Liver (tissue), 9 donors: ENCODE results near the gene UBE3A. TPM values are rescaled to one million over a fixed set of nuclear protein-coding genes. Genes with fewer than 3 reads are reported as not detected.
"Not testable (repeated sequence)": the region's sequence is repeated elsewhere in the genome, so short reads cannot be mapped to it uniquely, and the experiment has no call there.

Experiments
- DNase-seq: peaks from one replicate; pipeline ENCODE4 v3.0.0-alpha.2; 2017; ENCODE audit warnings: low spot score
- H3K27ac ChIP-seq, 2 donors: one replicate each; pipeline ENCODE4 v1.7.0; 2013; ENCODE audit warnings: inconsistent platforms in 2 of 2, low read length in 2 of 2, control low read depth in 1 of 2, low read depth in 1 of 2, mild to moderate bottlenecking in 1 of 2
- H3K27me3 ChIP-seq, 4 donors: one replicate each; pipeline versions ENCODE4 v1.6.1 to v1.7.0; 2013; ENCODE audit warnings: low read length in 3 of 4, inconsistent platforms in 1 of 4, mild to moderate bottlenecking in 1 of 4, moderate library complexity in 1 of 4; ENCODE audit not compliant: control insufficient read depth in 4 of 4, insufficient read depth in 4 of 4
- H3K36me3 ChIP-seq, 4 donors: one replicate each; pipeline versions ENCODE4 v1.6.1 to v1.7.0; 2013; ENCODE audit warnings: low read length in 3 of 4, mild to moderate bottlenecking in 3 of 4, low read depth in 1 of 4, moderate library complexity in 1 of 4; ENCODE audit not compliant: control insufficient read depth in 4 of 4, insufficient read depth in 3 of 4
- H3K4me1 ChIP-seq, 4 donors: one replicate each; pipeline versions ENCODE4 v1.6.1 to v1.7.0; 2013; ENCODE audit warnings: low read length in 3 of 4, mild to moderate bottlenecking in 3 of 4, moderate library complexity in 1 of 4; ENCODE audit not compliant: control insufficient read depth in 4 of 4, insufficient read depth in 4 of 4
- H3K4me3 ChIP-seq, 3 donors: one replicate each; pipeline versions ENCODE4 v1.6.1 to v1.7.0; 2013; ENCODE audit warnings: low read length in 3 of 3, control low read depth in 1 of 3, low read depth in 1 of 3, mild to moderate bottlenecking in 1 of 3
- H3K9ac ChIP-seq, 2 donors: one replicate each; pipeline ENCODE4 v1.7.0; 2013; ENCODE audit warnings: low read length in 2 of 2, mild to moderate bottlenecking in 2 of 2, moderate library complexity in 2 of 2, control low read depth in 1 of 2, low read depth in 1 of 2
- H3K9me3 ChIP-seq, 4 donors: one replicate each; pipeline versions ENCODE4 v1.6.1 to v1.7.0; 2013; ENCODE audit warnings: low read length in 3 of 4; ENCODE audit not compliant: control insufficient read depth in 4 of 4
- CTCF ChIP-seq: fragments of 150-350 bp; IDR thresholded peaks from 2 replicates; pipeline ENCODE4 v1.5.1; 2017; ENCODE audit warnings: improper control_type of control experiment, low read depth, low read length; ENCODE audit not compliant: missing input control
- EGR1 ChIP-seq, 2 donors: IDR thresholded peaks; 2 replicates each; pipeline ENCODE4 v1.6.1; 2016 to 2018; ENCODE audit warnings: antibody characterized with exemption in 2 of 2, low read depth in 2 of 2
- FOXA1 ChIP-seq: IDR thresholded peaks from 2 replicates; pipeline ENCODE4 v1.6.1; 2016; ENCODE audit warnings: antibody characterized with exemption
- FOXA2 ChIP-seq: IDR thresholded peaks from 2 replicates; pipeline ENCODE4 v1.6.1; 2016; ENCODE audit warnings: antibody characterized with exemption
- GABPA ChIP-seq, 2 donors: IDR thresholded peaks in 1 of 2; conservative IDR thresholded peaks in 1 of 2; 2 replicates each; pipeline ENCODE4 v1.6.1; 2016; ENCODE audit warnings: antibody characterized with exemption in 2 of 2, mild to moderate bottlenecking in 1 of 2, moderate library complexity in 1 of 2
- JUND ChIP-seq, 2 donors: IDR thresholded peaks; 2 replicates each; pipeline ENCODE4 v1.6.1; 2016; ENCODE audit warnings: antibody characterized with exemption in 2 of 2
- NR2F2 ChIP-seq: IDR thresholded peaks from 2 replicates; pipeline ENCODE4 v1.6.1; 2016; ENCODE audit warnings: antibody characterized with exemption
- RAD21 ChIP-seq, 2 donors: IDR thresholded peaks; 2 replicates each; pipeline ENCODE4 v1.6.1; 2016; ENCODE audit warnings: antibody characterized with exemption in 2 of 2, mild to moderate bottlenecking in 2 of 2
- REST ChIP-seq: IDR thresholded peaks from 2 replicates; pipeline ENCODE4 v1.6.1; 2016; ENCODE audit warnings: antibody characterized with exemption, mild to moderate bottlenecking
- RXRA ChIP-seq, 2 donors: IDR thresholded peaks; 2 replicates each; pipeline ENCODE4 v1.6.1; 2017 to 2018; ENCODE audit warnings: antibody characterized with exemption in 2 of 2, mild to moderate bottlenecking in 1 of 2
- SP1 ChIP-seq: IDR thresholded peaks from 2 replicates; pipeline ENCODE4 v1.6.1; 2018; ENCODE audit warnings: antibody characterized with exemption, mild to moderate bottlenecking
- ZBTB33 ChIP-seq: IDR thresholded peaks from 2 replicates; pipeline ENCODE4 v1.6.1; 2016; ENCODE audit warnings: antibody characterized with exemption
- WGBS: extraction: QIAGEN DNeasy Blood & Tissue Kit; methylation state at CpG from one replicate; pipeline ENCODE4 v1.1.7; 2013; 5-methylcytosine and 5-hydroxymethylcytosine counted together
- polyA plus RNA-seq, 2 donors: library from polyadenylated mRNA; stranded (reverse) in 1 of 2; unstranded in 1 of 2; fragments of 200-250 nt in 1 of 2; fragments of >200 nt in 1 of 2; fragmentation: Nextera tagmentation in 1 of 2; extraction: Ambion mirVana in 1 of 2; gene quantifications; one replicate each; pipeline versions ENCODE4 v1.2.1 to v1.2.3, GENCODE V29; 2013 to 2015
- total RNA-seq, 2 donors: library from RNA; depleted of rRNA; stranded (reverse); fragments of >200 nt; gene quantifications; one replicate each; pipeline ENCODE4 v1.2.3, GENCODE V29; 2014
- donor health status: healthy.
- donor health status: healthy.
- donor health status: healthy.
- donor health status: healthy.
- donor health status: healthy.

Gene UBE3A
- total and polyA plus RNA-seq, 4 donors: 12.9 to 58.4 (median 38.2) TPM

GRCh38 chr15:25456196-25456595, 17.4 kb upstream of the UBE3A start (continued):
- TF ChIP-seq REST: no peak
- no peak for TF ChIP-seq RXRA (IDR thresholded peaks at IDR 0.05)

GRCh38 chr15:25455226-25455625, 16.4 kb upstream of the UBE3A start:
- Histone ChIP-seq H3K27me3 (no peaks in the 10 kb centered on the region), H3K27ac (no peak overlapping the region), H3K4me3 (no peak overlapping the region), H3K9me3 (peaks cover 0 to 11% (median 6%) of the 10 kb centered on the region in 4 donors), H3K36me3 (no peaks in the 10 kb centered on the region), H3K9ac (no peak overlapping the region), H3K4me1 (no peaks in the 10 kb centered on the region)
- WGBS: 89% methylated on average over 3 of the region's 3 CpGs
- TF ChIP-seq RAD21 (IDR thresholded peaks at IDR 0.05) (no peak), JUND (IDR thresholded peaks at IDR 0.05) (no peak), ZBTB33 (no peak), FOXA1 (no peak), GABPA (IDR thresholded peaks at IDR 0.05 in 1 of 2, conservative IDR thresholded peaks at IDR 0.05 in 1 of 2) (no peak), SP1 (no peak), NR2F2 (no peak), RXRA (IDR thresholded peaks at IDR 0.05) (no peak)
- no peak for DNase-seq

GRCh38 chr15:25454771-25455170, 15.9 kb upstream of the UBE3A start:
- H3K27ac ChIP-seq: no peak overlapping the region
- no peak overlapping the region for H3K4me3 ChIP-seq
- 94% methylated on average over 2 of the region's 2 CpGs for WGBS
- no peak for DNase-seq
- peaks cover 0 to 15% (median 6%) of the 10 kb centered on the region in 4 donors for H3K9me3 ChIP-seq
- H3K36me3 ChIP-seq: no peaks in the 10 kb centered on the region
- no peak for TF ChIP-seq ZBTB33
- TF ChIP-seq JUND (IDR thresholded peaks at IDR 0.05): no peak
- TF ChIP-seq REST: no peak
- no peak for TF ChIP-seq EGR1 (IDR thresholded peaks at IDR 0.05; ENCODE audit: low read depth in 2 of 2)
- TF ChIP-seq FOXA2: no peak
- no peak for TF ChIP-seq RXRA (IDR thresholded peaks at IDR 0.05)
- no peak for TF ChIP-seq CTCF
- TF ChIP-seq NR2F2: no peak
- no peaks in the 10 kb centered on the region for H3K4me1 ChIP-seq
- no peaks in the 10 kb centered on the region for H3K27me3 ChIP-seq
- no peak overlapping the region for H3K9ac ChIP-seq

GRCh38 chr15:25453246-25453645, 14.4 kb upstream of the UBE3A start:
- not testable (repeated sequence) for H3K27ac ChIP-seq, H3K4me1 ChIP-seq, DNase-seq, H3K36me3 ChIP-seq, H3K9ac ChIP-seq, H3K4me3 ChIP-seq, H3K27me3 ChIP-seq
- WGBS: 88% methylated on average over 5 of the region's 5 CpGs
- peaks cover 0 to 15% (median 6%) of the 10 kb centered on the region in 4 donors for H3K9me3 ChIP-seq
